Activated CD4-positive, CD25-positive, alpha-beta regulatory T cell treated with anti-CD3 and anti-CD28 coated beads, Interleukin-2, amount 50 U/mL, for 16 hours (primary cell): ENCODE results near the gene NOVA1.

Source experiments
- DNase-seq: peaks from one replicate; pipeline ENCODE4 v3.0.0-alpha.2; 2020; ENCODE audit warnings: low read depth, low spot score

The NOVA1 gene

GRCh38 chr14:26594148-26594547 lies 3.7 kb downstream of the NOVA1 start:
- no peak for DNase-seq

- no peak for DNase-seq
Measured at GRCh38 chr14:26593357-26593756, 4.5 kb downstream of the NOVA1 start.

GRCh38 chr14:26589925-26590324 lies 7.9 kb downstream of the NOVA1 start:
- no peak for DNase-seq

DNA sequence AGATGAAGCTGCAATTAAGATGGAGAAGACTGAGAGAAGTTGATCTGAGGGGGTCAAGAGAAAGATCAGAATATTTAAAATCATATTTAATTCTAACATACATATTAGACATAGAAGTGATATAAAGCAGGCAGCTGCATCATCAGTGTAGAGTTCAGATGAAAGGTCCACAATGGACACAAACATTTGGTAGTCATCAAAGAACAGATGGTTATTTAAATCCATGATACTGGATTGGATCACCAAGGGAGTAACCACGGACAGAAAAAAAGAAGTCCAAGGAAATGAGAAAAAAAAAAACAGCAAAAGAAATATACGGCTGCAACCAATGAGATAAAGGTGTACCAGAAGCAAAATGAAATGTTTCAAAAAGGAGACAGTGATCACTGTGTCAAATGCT lies 20.1 kb downstream of the NOVA1 start:
- DNase-seq, result no peak

DNA sequence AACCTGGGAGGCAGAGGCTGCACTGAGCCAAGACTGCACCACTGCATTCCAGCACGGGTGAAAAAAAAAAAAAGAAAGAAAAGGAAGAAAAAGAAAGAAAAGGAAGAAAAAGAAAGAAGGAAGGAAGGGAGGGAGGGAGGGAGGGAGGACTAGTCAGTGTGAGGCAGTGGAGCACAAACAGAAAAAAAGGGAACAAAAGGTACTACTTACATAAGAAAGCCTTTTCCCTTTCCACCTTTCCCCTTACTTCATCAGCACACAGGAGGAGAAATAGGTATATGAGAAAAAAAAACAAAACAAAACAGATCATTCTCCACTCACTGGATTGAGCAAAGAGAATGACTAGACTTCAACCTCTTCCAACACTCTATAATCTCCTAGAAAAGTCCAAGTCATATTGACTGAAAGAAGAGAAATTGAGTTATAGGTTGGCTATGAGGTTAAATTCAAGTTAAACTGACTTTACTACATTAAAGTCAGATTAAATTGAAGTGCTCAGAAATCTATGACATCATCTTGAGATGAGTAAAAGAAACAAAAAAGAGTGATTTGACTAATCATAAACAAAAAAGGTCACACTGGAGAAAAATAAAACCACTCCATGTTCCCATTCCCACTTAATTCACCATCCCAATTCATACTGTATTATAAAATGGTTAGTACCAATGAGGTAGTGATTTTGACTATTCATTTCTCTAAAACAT lies 43.6 kb downstream of the NOVA1 start:
- DNase-seq, result no peak

DNA sequence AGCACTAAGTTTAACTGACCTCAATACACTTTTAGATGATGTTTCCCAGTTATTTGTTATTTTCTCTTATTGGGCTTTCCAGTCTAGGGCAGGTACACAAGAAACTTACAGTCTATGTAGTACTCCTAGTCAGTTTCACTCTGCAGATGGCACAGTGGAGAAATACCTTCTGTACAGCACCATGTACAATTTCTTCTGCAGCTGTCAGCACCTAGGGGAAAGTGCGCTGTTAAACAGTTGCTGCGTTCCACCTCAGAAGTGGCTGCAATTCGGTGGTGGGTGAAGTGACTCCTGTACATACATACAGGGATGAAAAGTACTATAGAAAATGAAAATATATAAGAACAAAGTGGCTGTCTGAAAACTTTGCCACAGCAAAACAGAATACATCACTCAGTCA lies 48.3 kb downstream of the NOVA1 start:
- DNase-seq, result no peak

GRCh38 chr14:26548406-26548805 lies 49.4 kb downstream of the NOVA1 start:
- no peak for DNase-seq

- DNase-seq, result no peak
Measured at GRCh38 chr14:26538176-26538575, 59.7 kb downstream of the NOVA1 start.

- no peak for DNase-seq
Measured at GRCh38 chr14:26531894-26532293, 65.9 kb downstream of the NOVA1 start.

DNA sequence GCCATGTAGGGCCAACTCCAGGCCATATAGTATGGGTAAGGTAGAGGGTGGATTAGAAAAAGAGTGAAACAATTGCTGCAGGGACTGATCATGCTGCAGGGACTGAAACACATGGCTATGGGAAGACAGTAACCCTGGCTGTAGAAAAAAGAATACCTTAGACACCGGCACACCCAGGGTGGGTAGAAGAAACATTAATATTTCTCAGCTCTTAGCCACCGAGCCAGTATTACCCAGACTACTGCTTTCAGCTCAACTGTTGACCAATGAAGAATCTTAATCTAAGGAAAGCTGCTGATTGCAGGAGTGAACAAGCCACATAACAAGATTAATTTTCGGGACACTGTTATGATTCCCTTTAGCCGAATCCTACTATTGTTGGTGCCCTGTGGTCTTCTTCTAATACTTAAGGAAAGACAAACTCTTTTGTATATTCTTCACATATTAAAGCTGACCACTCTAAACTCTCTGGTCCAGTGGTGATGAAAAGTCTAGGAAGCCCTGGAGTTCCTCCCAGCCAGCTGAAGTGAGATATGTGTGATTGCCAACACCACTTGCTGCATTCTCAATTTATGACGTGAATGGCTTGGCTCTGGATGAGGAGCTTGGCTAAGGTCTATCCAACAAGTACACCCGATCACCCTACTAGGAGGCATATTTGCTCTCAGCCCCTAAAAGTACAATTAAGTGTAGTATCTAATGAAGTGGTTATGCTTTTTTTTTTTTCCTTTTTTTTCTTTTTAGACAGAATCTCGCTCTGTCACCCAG lies 69.2 kb downstream of the NOVA1 start:
- no peak for DNase-seq

DNA sequence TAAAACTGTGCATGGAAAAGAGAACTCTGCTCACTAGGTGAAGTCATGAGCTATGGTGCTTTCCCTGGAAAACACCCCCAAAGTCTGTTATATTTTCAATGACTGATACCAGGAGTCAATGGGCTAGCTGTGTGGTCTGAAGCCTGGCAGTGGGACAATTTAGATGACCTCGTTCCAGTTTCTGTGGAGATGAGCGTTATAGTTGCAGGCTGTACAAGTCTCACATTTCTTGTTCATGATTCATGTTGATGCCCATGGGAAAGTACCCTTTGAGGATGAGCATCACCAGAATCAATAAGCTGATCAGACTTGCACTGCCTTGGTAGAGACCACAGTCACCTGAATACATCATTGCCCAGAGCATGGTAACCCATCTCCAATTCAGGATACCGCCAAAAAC lies 70.7 kb downstream of the NOVA1 start:
- DNase-seq, result no peak

DNA sequence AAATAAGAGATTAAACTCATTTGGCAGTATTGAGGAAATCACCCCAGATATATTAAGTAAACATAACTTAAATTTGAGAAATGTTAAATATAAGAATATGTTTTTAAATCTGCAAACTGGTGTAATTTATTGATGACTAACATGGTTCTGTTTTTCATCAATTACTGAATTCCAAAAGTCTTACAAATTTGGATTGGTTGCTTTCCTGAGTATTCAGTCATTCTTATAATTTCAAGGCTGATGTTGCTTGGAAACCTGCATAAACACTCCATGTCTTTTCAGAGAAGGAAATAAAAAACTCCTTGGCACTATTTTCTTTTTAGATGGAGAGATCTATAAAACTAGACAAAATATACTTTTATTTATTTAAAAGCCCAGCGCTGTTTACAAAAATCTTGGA lies 71.7 kb downstream of the NOVA1 start:
- DNase-seq, result no peak

DNA sequence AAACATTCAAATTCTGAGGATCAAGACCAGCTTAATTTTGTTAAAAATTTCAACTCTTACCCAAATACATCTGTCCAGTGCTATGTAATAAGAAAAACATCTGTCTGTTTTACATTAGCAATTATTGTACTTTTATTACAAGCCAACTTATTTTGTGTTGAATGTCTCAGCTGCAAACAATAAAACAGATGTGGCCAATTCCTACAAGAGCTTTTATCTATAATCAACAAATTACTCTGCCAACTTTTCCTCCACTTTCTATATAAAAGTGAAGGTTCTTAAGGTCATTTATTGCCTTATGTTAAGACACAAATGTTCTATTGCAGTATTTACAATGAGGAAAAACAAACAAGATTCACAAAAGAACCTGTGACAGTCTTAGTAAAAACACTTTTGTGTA lies 72.7 kb downstream of the NOVA1 start:
- no peak for DNase-seq

DNA sequence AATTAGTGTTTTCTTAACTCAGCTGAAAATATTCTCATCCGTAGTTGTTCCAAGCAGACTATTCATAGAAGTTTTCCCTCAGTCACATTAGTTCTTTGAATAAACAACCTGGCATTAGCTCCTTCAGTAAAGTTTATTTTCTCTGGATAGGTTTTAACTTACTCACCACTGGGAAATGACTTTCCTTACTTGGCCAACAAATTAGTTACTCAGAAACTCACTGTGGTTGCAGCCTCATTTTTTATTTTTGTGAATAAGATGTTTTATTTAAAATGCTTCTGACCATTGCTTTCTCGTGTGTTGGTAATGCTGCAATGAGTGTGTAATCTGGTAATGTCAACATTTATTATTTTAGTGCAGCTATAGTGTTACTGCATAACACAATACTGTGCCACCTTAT lies 74.9 kb downstream of the NOVA1 start:
- DNase-seq, result no peak

GRCh38 chr14:26517771-26518170 lies 80.1 kb downstream of the NOVA1 start:
- no peak for DNase-seq

DNA sequence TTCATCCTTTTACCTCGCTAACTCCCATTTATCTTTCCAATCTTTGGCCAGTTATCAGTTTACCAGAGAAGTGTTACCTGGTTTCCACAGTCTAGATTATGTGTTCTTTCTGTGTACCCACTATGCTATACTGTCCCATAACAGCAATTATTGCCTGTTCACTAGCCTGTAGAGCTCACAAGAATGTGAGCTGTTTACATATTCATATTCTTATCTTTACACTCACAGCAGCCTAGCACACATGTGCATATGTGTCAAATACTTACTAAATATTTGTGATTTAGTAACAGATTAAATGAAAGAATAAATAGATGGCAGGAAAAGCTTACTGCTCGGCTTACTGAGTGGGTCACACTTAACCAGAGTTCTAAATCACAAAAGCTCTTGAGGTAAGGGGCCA lies 97.8 kb downstream of the NOVA1 start:
- DNase-seq, result no peak

DNA sequence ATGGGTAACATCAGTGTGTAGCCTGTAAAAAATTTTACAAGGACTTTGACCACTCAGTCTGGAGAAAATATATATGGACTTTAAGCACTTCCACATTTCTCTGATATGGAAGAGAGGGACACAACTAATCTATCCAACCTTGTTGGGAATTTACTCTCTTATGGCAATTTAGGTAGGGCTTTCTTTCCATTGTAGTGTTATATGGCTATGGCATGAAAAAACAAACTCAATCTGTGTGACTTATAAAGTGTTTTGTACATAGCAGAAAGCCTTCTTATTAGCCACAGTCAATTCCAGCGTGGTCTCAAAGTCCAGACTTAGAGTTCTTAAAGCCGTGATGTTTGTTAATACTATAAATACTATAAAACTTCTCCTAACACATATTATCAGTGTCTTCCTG lies 98.3 kb downstream of the NOVA1 start:
- no peak for DNase-seq

DNA sequence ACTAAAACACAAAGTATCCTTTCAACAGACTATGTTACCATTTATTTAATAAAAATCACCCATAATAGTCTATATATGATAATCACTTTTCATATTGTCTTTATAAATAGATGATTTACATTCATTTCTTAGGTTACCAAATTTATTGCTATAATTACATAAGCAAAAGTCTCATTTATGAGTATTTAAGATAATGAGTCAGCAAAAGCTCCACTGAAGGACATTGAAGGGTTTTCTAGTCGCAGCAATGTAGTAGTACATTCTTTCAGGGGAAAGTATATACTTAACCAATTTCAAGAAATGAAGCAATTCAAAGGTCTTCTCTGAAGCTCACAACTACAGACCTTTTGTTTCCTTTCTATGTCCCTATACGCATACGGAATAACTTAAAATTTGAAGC lies 110.9 kb downstream of the NOVA1 start:
- DNase-seq, result no peak

- DNase-seq, result no peak
Measured at GRCh38 chr14:26484562-26484961, 113.3 kb downstream of the NOVA1 start.

GRCh38 chr14:26478967-26479366 lies 118.9 kb downstream of the NOVA1 start:
- no peak for DNase-seq

- DNase-seq, result no peak
Measured at GRCh38 chr14:26466862-26467261, 131.0 kb downstream of the NOVA1 start.

- DNase-seq, result no peak
Measured at GRCh38 chr14:26463136-26463535, 134.7 kb downstream of the NOVA1 start.

DNA sequence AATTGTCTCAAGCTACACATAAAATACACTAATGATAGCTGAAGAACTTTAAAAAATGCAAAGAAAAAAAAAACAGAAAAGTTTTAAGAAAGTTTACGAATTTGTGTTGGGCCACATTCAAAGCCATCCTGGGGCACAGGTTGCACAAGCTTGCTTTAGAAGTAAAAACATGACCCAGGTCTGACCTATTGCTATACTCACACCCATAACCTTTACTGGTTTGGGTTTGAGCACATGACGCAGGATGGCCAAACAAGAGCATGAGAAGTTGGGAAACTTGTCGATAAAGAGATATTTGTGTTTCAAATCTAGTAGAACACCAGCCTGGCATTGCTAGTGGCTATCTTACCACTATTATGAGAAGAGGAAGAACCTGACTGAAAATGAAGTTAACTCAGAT lies 143.7 kb downstream of the NOVA1 start:
- no peak for DNase-seq
